Measurements from ENCODE around the gene HPCAL1.

HPCAL1 gene

GRCh38 chr2:10410001-10410822 lies 107.5 kb downstream of the HPCAL1 start:
- peak; percentile 47 to 68 for DNase-seq

- DNase-seq: no peak
These were observed 108.2 kb downstream of the HPCAL1 start for GRCh38 chr2:10410823-10411437.

GRCh38 chr2:10411557-10411956 lies 108.9 kb downstream of the HPCAL1 start:
- no peak for DNase-seq

GRCh38 chr2:10412380-10412779 lies 109.7 kb downstream of the HPCAL1 start:
- DNase-seq: peak in 1 of 2 experiments; percentile 18

GRCh38 chr2:10413503-10413902 lies 110.8 kb downstream of the HPCAL1 start:
- no peak for DNase-seq

GRCh38 chr2:10413991-10414451 lies 111.3 kb downstream of the HPCAL1 start:
- DNase-seq: no peak

GRCh38 chr2:10414591-10414990 lies 111.9 kb downstream of the HPCAL1 start:
- peak; percentile 25 to 68 for DNase-seq

GRCh38 chr2:10415048-10415447 lies 112.3 kb downstream of the HPCAL1 start:
- DNase-seq: no peak

- DNase-seq: no peak
These were observed 112.9 kb downstream of the HPCAL1 start for GRCh38 chr2:10415640-10416039.

GRCh38 chr2:10417551-10418335 lies 115.0 kb downstream of the HPCAL1 start:
- no peak for DNase-seq

GRCh38 chr2:10419553-10420257 lies 117.0 kb downstream of the HPCAL1 start:
- DNase-seq: no peak

GRCh38 chr2:10422251-10422650 lies 119.5 kb downstream of the HPCAL1 start:
- no peak for DNase-seq

- DNase-seq: no peak
These were observed 120.2 kb downstream of the HPCAL1 start for GRCh38 chr2:10422732-10423399.

- DNase-seq: no peak
These were observed 120.7 kb downstream of the HPCAL1 start for GRCh38 chr2:10423400-10423774.

- DNase-seq: no peak
These were observed 121.3 kb downstream of the HPCAL1 start for GRCh38 chr2:10424051-10424450.

GRCh38 chr2:10424916-10425505 lies 122.3 kb downstream of the HPCAL1 start:
- DNase-seq: no peak

GRCh38 chr2:10425699-10426098 lies 123.0 kb downstream of the HPCAL1 start:
- DNase-seq: no peak

- no peak for DNase-seq
These were observed 124.3 kb downstream of the HPCAL1 start for GRCh38 chr2:10426726-10427617.

- peak; percentile 38 to 74 for DNase-seq
These were observed 124.9 kb downstream of the HPCAL1 start for GRCh38 chr2:10427618-10427949.

GRCh38 chr2:10428355-10428754 lies 125.7 kb downstream of the HPCAL1 start:
- DNase-seq: no peak

GRCh38 chr2:10428924-10429323 lies 126.2 kb downstream of the HPCAL1 start:
- DNase-seq: no peak

Data from NCI-H524 (cell line).